Heart left ventricle (tissue), 16 donors: ENCODE measurements around the gene GLYR1. TPM values are rescaled to one million over a fixed set of nuclear protein-coding genes. Genes with fewer than 3 reads are reported as not detected.

ENCODE experiments used
- ATAC-seq, 4 donors: fragments of 200-7000 bp; cut with Tn5 transposase; one replicate each; pipeline ENCODE4 v1.9.1; 2020 to 2022; ENCODE audit warnings: moderate library complexity in 4 of 4, mild to moderate bottlenecking in 3 of 4, moderate number of reproducible peaks in 1 of 4
- DNase-seq, 5 donors: peaks; one replicate each; pipeline ENCODE4 v3.0.0-alpha.2; 2020
- H3K27ac ChIP-seq, 12 donors: fragments of 200-600 bp; sonication (generic) in 4 of 12; one replicate each; pipeline versions ENCODE4 v1.5.0 to v1.8.0; 2016 to 2022; ENCODE audit warnings: mild to moderate bottlenecking in 2 of 12
- H3K27me3 ChIP-seq, 9 donors: fragments of 200-600 bp; sonication (generic) in 2 of 9; one replicate each; pipeline versions ENCODE4 v1.5.1 to v1.8.0; 2016 to 2022; ENCODE audit warnings: mild to moderate bottlenecking in 3 of 9
- H3K36me3 ChIP-seq, 9 donors: fragments of 200-600 bp; sonication (generic) in 2 of 9; one replicate each; pipeline versions ENCODE4 v1.5.0 to v1.8.0; 2018 to 2022; ENCODE audit warnings: mild to moderate bottlenecking in 2 of 9
- H3K4me1 ChIP-seq, 12 donors: fragments of 200-600 bp; sonication (generic) in 4 of 12; one replicate each; pipeline versions ENCODE4 v1.5.0 to v1.8.0; 2016 to 2022; ENCODE audit warnings: mild to moderate bottlenecking in 3 of 12
- H3K4me3 ChIP-seq, 12 donors: fragments of 200-600 bp; sonication (generic) in 4 of 12; one replicate each; pipeline versions ENCODE4 v1.5.0 to v1.8.0; 2017 to 2022; ENCODE audit warnings: mild to moderate bottlenecking in 9 of 12, moderate library complexity in 4 of 12
- H3K9me3 ChIP-seq, 12 donors: fragments of 200-600 bp; sonication (generic) in 4 of 12; one replicate each; pipeline versions ENCODE4 v1.5.0 to v1.8.0; 2016 to 2022; ENCODE audit warnings: mild to moderate bottlenecking in 1 of 12
- CTCF ChIP-seq, 12 donors: fragments of 200-600 bp; sonication (generic) in 4 of 12; IDR thresholded peaks; one replicate each; pipeline versions ENCODE4 v1.5.0 to v1.8.0; 2018 to 2022; ENCODE audit warnings: antibody characterized with exemption in 12 of 12, mild to moderate bottlenecking in 5 of 12
- POLR2A ChIP-seq, 2 donors: fragments of 450-650 bp; IDR thresholded peaks; one replicate each; pipeline ENCODE4 v1.6.1; 2017; ENCODE audit warnings: antibody characterized with exemption in 2 of 2, mild to moderate bottlenecking in 2 of 2, moderate library complexity in 2 of 2
- WGBS, 4 donors: extraction: QIAGEN DNeasy Blood & Tissue Kit in 2 of 4; methylation state at CpG; one replicate each; pipeline versions ENCODE4 v1.1.5 to v1.1.7; 2013 to 2018; 5-methylcytosine and 5-hydroxymethylcytosine counted together
- intact Hi-C, 10 donors: fragments of 100-400 bp; cut with DNase I; formaldehyde crosslinking; loops; one replicate each; pipeline versions ENCODE4 v1.11.1 to v1.14.2; 2022
- polyA plus RNA-seq, 2 donors: library from polyadenylated mRNA; stranded (reverse); fragments of 200-250 nt; gene quantifications; one replicate each; pipeline ENCODE4 v1.2.3, GENCODE V29; 2013
- total RNA-seq, 9 donors: library from RNA; depleted of rRNA in 2 of 9; stranded (reverse); fragments of >200 nt in 2 of 9; fragmentation: NEBNext Ultra II Directional in 3 of 9; extraction: Animal tissue kit (Norgen Biotek cat#: 25700) in 3 of 9; gene quantifications; one replicate each; pipeline versions ENCODE4 v1.1.0 to v1.2.4, GENCODE V29; 2016 to 2023
- donor health status: ischemic (EF 13 %, LVEDD 7.1; RV severe dilation, severe dysfunction).
- donor health status: healthy with polysubstance abuse.
- donor health status: DM: no; HTN: yes; CAD: no.
- donor health status: DM: no; HTN: no; CAD: no.
- donor health status: ischemic (EF 25% LVEDD 6.9; RV normal size, moderate dysfunction).
- donor health status: ischemic (EF 25% LVEDD 5.7; RV mildly dilated, moderate dysfunction).
- donor health status: healthy.
- donor health status: DM: yes; HTN: yes; CAD: no.
- donor health status: ischemic (EF 35%, LVEDD 5.7; RV mildly dilated, moderate dysfunction).
- donor health status: nonischemic (EF 11% LVEDD 7.7; RV severe dilation, severe dysfunction).
- donor health status: DM: yes; HTN: yes; CAD: no.
- donor health status: PGD.
- donor health status: ischemic (EF 29% LVEDD 5.4; RV normal size, mild dysfunction).
- donor health status: nonischemic (EF 23%, LVEDD 6.1; RV moderate dilation, normal function).

Gene GLYR1
- total and polyA plus RNA-seq, 11 donors: 51.3 to 96.6 (median 74.9) TPM

- intact Hi-C loops: loop anchor here in 1 of 10 donors (5.0 kb wide), 1 partner anchor 33 kb away; the partner anchor contains the start of genes GLYR1 and UBN1
- Histone ChIP-seq H3K4me3 (no peak overlapping the region), H3K4me1 (peaks cover 0 to 20% (median 2%) of the 10 kb centered on the region in 12 donors), H3K36me3 (peaks cover 0 to 100% (median 96%) of the 10 kb centered on the region in 9 donors), H3K27ac (peak overlapping the region; percentile 15 to 94 (median 82)), H3K9me3 (no peaks in the 10 kb centered on the region), H3K27me3 (no peaks in the 10 kb centered on the region)
- TF ChIP-seq POLR2A (IDR thresholded peaks at IDR 0.05) (no peak), CTCF (IDR thresholded peaks at IDR 0.05) (no peak)
- DNase-seq (peak in 4 of 5 donors; percentile 33 to 67 (median 52)), ATAC-seq (peak; percentile 72 to 77 (median 75))
- 54 to 70% (median 57%) methylated on average over 11 to 16 of the region's 16 CpGs for WGBS, 4 donors
Measured at GRCh38 chr16:4814542-4815173, 32.4 kb downstream of the GLYR1 start.

GRCh38 chr16:4814046-4814445 is 33.0 kb downstream of the GLYR1 start:
- H3K4me1 ChIP-seq: peaks cover 0 to 19% (median 2%) of the 10 kb centered on the region in 12 donors
- no peak overlapping the region for H3K4me3 ChIP-seq
- TF ChIP-seq CTCF (IDR thresholded peaks at IDR 0.05) (no peak), POLR2A (IDR thresholded peaks at IDR 0.05) (no peak)
- H3K36me3 ChIP-seq: peaks cover 0 to 100% (median 96%) of the 10 kb centered on the region in 9 donors
- ATAC-seq (peak; percentile 77 to 89 (median 82)), DNase-seq (peak in 2 of 5 donors; percentile 50 to 63)
- no peaks in the 10 kb centered on the region for H3K9me3 ChIP-seq
- peak overlapping the region; percentile 57 to 94 (median 82) for H3K27ac ChIP-seq
- intact Hi-C loops: loop anchor here in 1 of 10 donors (5.0 kb wide), 1 partner anchor 33 kb away; the partner anchor contains the start of genes GLYR1 and UBN1
- no peaks in the 10 kb centered on the region for H3K27me3 ChIP-seq

GRCh38 chr16:4813251-4814003 is 33.7 kb downstream of the GLYR1 start:
- H3K27me3 ChIP-seq: no peaks in the 10 kb centered on the region
- TF ChIP-seq POLR2A (IDR thresholded peaks at IDR 0.05): no peak
- no peak for TF ChIP-seq CTCF (IDR thresholded peaks at IDR 0.05)
- peak overlapping the region; percentile 57 to 94 (median 82) for H3K27ac ChIP-seq
- peaks cover 0 to 19% (median 2%) of the 10 kb centered on the region in 12 donors for H3K4me1 ChIP-seq
- peaks cover 0 to 100% (median 96%) of the 10 kb centered on the region in 9 donors for H3K36me3 ChIP-seq
- intact Hi-C loops: loop anchor here in 1 of 10 donors (5.0 kb wide), 1 partner anchor 34 kb away; the partner anchor contains the start of genes GLYR1 and UBN1
- H3K9me3 ChIP-seq: no peaks in the 10 kb centered on the region
- DNase-seq (peak in 1 of 5 donors; percentile 44), ATAC-seq (peak; percentile 30 to 47 (median 39))
- WGBS, 4 donors: 80 to 93% (median 93%) methylated on average over 9 to 16 of the region's 16 CpGs
- no peak overlapping the region for H3K4me3 ChIP-seq

- no peak for TF ChIP-seq CTCF (IDR thresholded peaks at IDR 0.05)
- no peak for TF ChIP-seq POLR2A (IDR thresholded peaks at IDR 0.05)
- Histone ChIP-seq H3K4me1 (peaks cover 0 to 19% (median 2%) of the 10 kb centered on the region in 12 donors), H3K27ac (peak overlapping the region in 3 of 12 donors; percentile 78 to 89 (median 86)), H3K4me3 (no peak overlapping the region), H3K27me3 (no peaks in the 10 kb centered on the region), H3K9me3 (no peaks in the 10 kb centered on the region), H3K36me3 (peaks cover 0 to 100% (median 94%) of the 10 kb centered on the region in 9 donors)
- intact Hi-C loops: loop anchor here in 1 of 10 donors (5.0 kb wide), 1 partner anchor 36 kb away; the partner anchor contains the start of genes GLYR1 and UBN1
- no peak for ATAC-seq
- DNase-seq: no peak
- 91 to 99% (median 93%) methylated on average over 8 to 9 of the region's 9 CpGs for WGBS, 4 donors
Measured at GRCh38 chr16:4811773-4812172, 35.3 kb downstream of the GLYR1 start.
